ENCODE results near the gene HDAC4. TPM values are rescaled to one million over a fixed set of nuclear protein-coding genes. Genes with fewer than 3 reads are reported as not detected.

The HDAC4 gene
- total and polyA plus RNA-seq, 9 of the 15 experiments (the other 6 are each of a cell fraction or from before 2014, with no cell fraction given) = 0.11 to 20.2 (median 4.0) TPM

DNA sequence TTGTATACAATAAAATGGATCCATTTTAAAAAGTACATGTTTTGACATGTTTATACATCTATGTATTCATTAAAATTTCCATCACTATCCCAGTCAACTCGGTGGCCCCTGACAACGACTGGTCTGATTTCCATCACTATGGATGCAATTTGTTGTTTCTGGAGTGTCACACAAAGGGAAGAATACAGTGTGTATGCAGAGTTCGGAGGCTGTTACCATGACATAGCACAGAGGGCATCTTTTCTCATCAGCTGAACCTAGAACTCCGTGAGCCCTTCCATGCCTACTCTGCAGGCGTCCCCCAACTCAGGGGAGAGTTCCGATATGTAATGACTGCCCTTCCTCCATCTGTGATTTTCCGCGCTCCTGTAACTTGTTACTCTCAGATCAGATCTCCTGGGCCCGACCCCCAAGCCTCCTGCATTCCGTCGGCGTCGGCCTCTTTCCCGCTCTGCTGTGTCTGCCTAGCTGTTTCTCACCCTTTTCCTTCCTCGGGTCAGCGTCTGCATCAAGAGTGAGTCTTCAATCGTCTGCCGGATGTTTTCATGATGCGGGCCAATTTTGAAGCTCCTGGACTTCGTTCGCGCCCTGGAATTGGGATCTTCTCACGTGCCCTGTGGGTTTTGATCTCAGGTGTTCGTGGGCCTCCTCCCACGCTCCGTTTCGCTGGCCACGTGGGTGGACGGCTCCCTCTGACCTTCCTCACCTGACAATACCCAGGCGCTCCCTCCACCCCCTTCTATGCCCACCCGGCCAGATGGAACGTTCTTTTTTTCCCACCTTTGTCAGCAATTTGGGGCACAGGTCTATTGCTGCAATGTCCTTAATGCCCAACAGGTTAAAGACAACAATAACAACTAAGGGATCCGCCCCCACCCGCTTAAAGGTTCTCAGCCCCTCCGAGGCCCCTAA is 391.9 kb downstream of the HDAC4 start:
- POLR2A ChIA-PET = no interaction called here
- Histone ChIP-seq H4K20me1 (replicated peaks; ENCODE audit: control insufficient read depth, insufficient read depth, low read length) (no peaks in the 10 kb centered on the region), H3K27me3 (ENCODE audit: control insufficient read depth in 2 of 2, insufficient read depth in 2 of 2, low read length in 2 of 2) (peaks cover 12 to 78% of the 10 kb centered on the region in 2 experiments; a peak in 4 of 5 replicates), H3K4me1 (replicated peaks in 1 of 2; ENCODE audit: control insufficient read depth in 2 of 2, insufficient read depth in 2 of 2, low read length in 2 of 2) (no peaks in the 10 kb centered on the region), H3K4me3 (no peak overlapping the region), H3K4me2 (ENCODE audit: insufficient read depth, low read length) (no peak overlapping the region), H3K27ac (ENCODE audit: extremely low read depth, low read depth, low read length) (no peak overlapping the region), H3K36me3 (ENCODE audit: control insufficient read depth, insufficient read depth, low read length) (no peaks in the 10 kb centered on the region), H2AFZ (ENCODE audit: low read depth, low read length) (no peak overlapping the region), H3K9me3 (replicated peaks; ENCODE audit: control insufficient read depth, insufficient read depth, low read depth, low read length) (no peaks in the 10 kb centered on the region), H3K9me1 (ENCODE audit: control insufficient read depth, insufficient read depth, low read length) (no peaks in the 10 kb centered on the region), H3K79me2 (ENCODE audit: control insufficient read depth, insufficient read depth, low read length) (no peaks in the 10 kb centered on the region), H3K9ac (ENCODE audit: insufficient read depth in 1 of 2, low read depth in 2 of 2, low read length in 2 of 2) (no peak overlapping the region)
- FAIRE-seq (no peak), DNase-seq (ENCODE audit: extremely low read depth in 1 of 4, low spot score in 3 of 4) (no peak), ATAC-seq (no peak)
- CTCF ChIA-PET (ENCODE audit: low intra/inter-chr PET ratio) = no interaction called here
- no TSS peak for BruUV-seq (replicated peaks)
- intact Hi-C loops (cut with micrococcal nuclease) (no loop called here), in situ Hi-C loops (cut with MboI) (no loop called here)
- 9% methylated on average over 31 of the region's 35 CpGs for WGBS (ENCODE audit: insufficient coverage, low coverage, missing lambda C conversion rate)
- no peak for TF ChIP-seq FOXK2 (conservative IDR thresholded peaks at IDR 0.05 in 1 of 2, IDR thresholded peaks at IDR 0.05 in 1 of 2; ENCODE audit: low read depth in 2 of 2)
- TF ChIP-seq, protein P1, sequence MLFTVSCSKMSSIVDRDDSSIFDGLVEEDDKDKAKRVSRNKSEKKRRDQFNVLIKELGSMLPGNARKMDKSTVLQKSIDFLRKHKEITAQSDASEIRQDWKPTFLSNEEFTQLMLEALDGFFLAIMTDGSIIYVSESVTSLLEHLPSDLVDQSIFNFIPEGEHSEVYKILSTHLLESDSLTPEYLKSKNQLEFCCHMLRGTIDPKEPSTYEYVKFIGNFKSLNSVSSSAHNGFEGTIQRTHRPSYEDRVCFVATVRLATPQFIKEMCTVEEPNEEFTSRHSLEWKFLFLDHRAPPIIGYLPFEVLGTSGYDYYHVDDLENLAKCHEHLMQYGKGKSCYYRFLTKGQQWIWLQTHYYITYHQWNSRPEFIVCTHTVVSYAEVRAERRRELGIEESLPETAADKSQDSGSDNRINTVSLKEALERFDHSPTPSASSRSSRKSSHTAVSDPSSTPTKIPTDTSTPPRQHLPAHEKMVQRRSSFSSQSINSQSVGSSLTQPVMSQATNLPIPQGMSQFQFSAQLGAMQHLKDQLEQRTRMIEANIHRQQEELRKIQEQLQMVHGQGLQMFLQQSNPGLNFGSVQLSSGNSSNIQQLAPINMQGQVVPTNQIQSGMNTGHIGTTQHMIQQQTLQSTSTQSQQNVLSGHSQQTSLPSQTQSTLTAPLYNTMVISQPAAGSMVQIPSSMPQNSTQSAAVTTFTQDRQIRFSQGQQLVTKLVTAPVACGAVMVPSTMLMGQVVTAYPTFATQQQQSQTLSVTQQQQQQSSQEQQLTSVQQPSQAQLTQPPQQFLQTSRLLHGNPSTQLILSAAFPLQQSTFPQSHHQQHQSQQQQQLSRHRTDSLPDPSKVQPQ (CRISPR knock-in tag; IDR thresholded peaks at IDR 0.05; ENCODE audit: borderline replicate concordance) = no peak
- TF ChIP-seq ZNF644 (tag; IDR thresholded peaks at IDR 0.05; ENCODE audit: low read depth) = no peak
- TF ChIP-seq CHD4 (IDR thresholded peaks at IDR 0.05; ENCODE audit: insufficient read depth, insufficient replicate concordance, low read depth, low read length, poor library complexity, severe bottlenecking) = no peak
- TF ChIP-seq TAF15 (IDR thresholded peaks at IDR 0.05; ENCODE audit: low read depth, low read length) = no peak
- TF ChIP-seq SMARCB1 (IDR thresholded peaks at IDR 0.05; ENCODE audit: insufficient read length, low read depth) = no peak
- TF ChIP-seq MEIS2 (IDR thresholded peaks at IDR 0.05; ENCODE audit: partially characterized antibody) = no peak
- no peak for TF ChIP-seq EWSR1 (IDR thresholded peaks at IDR 0.05; ENCODE audit: borderline replicate concordance, low read depth, partially characterized antibody)
- no peak for TF ChIP-seq RBM39 (optimal IDR thresholded peaks at IDR 0.05; ENCODE audit: low read depth, low read length)
- no peak for TF ChIP-seq HMG20A (CRISPR knock-in tag; conservative IDR thresholded peaks at IDR 0.05)
- TF ChIP-seq, protein P2, sequence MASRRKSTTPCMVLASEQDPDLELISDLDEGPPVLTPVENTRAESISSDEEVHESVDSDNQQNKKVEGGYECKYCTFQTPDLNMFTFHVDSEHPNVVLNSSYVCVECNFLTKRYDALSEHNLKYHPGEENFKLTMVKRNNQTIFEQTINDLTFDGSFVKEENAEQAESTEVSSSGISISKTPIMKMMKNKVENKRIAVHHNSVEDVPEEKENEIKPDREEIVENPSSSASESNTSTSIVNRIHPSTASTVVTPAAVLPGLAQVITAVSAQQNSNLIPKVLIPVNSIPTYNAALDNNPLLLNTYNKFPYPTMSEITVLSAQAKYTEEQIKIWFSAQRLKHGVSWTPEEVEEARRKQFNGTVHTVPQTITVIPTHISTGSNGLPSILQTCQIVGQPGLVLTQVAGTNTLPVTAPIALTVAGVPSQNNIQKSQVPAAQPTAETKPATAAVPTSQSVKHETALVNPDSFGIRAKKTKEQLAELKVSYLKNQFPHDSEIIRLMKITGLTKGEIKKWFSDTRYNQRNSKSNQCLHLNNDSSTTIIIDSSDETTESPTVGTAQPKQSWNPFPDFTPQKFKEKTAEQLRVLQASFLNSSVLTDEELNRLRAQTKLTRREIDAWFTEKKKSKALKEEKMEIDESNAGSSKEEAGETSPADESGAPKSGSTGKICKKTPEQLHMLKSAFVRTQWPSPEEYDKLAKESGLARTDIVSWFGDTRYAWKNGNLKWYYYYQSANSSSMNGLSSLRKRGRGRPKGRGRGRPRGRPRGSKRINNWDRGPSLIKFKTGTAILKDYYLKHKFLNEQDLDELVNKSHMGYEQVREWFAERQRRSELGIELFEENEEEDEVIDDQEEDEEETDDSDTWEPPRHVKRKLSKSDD (conservative IDR thresholded peaks at IDR 0.05; ENCODE audit: low read length) = no peak
- no peak for TF ChIP-seq CREBBP (IDR thresholded peaks at IDR 0.05; ENCODE audit: low read depth, low read length)
- TF ChIP-seq, protein P3, sequence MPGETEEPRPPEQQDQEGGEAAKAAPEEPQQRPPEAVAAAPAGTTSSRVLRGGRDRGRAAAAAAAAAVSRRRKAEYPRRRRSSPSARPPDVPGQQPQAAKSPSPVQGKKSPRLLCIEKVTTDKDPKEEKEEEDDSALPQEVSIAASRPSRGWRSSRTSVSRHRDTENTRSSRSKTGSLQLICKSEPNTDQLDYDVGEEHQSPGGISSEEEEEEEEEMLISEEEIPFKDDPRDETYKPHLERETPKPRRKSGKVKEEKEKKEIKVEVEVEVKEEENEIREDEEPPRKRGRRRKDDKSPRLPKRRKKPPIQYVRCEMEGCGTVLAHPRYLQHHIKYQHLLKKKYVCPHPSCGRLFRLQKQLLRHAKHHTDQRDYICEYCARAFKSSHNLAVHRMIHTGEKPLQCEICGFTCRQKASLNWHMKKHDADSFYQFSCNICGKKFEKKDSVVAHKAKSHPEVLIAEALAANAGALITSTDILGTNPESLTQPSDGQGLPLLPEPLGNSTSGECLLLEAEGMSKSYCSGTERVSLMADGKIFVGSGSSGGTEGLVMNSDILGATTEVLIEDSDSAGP (CRISPR knock-in tag; IDR thresholded peaks at IDR 0.05) = no peak
- TF ChIP-seq TEAD2 (tag; IDR thresholded peaks at IDR 0.05) = no peak
